GM18526 (cell line): ENCODE data around the gene PRKCZ.

Experiments used
- POLR2A ChIP-seq: IDR thresholded peaks from 3 replicates; pipeline ENCODE4 v1.6.1; 2011; ENCODE audit not compliant: insufficient read length; ENCODE audit errors: extremely low read depth

Gene PRKCZ

GRCh38 chr1:2049718-2050431 lies at the start of gene PRKCZ:
PRKCZ (plus strand) TSS chr1:2050411; CDS start chr1:2050631, 220 bp downstream.
- TF ChIP-seq POLR2A, result no peak

- no peak for TF ChIP-seq POLR2A
Measured at GRCh38 chr1:2000432-2000831, 49.8 kb upstream of the PRKCZ start.

GRCh38 chr1:2000850-2001249 lies 49.4 kb upstream of the PRKCZ start:
- TF ChIP-seq POLR2A, result no peak

- no peak for TF ChIP-seq POLR2A
Measured at GRCh38 chr1:2001773-2002411, 48.3 kb upstream of the PRKCZ start.

- TF ChIP-seq POLR2A, result no peak
Measured at GRCh38 chr1:2003541-2004131, 46.6 kb upstream of the PRKCZ start, which contains the start of gene CFAP74. CFAP74 (minus strand) TSS chr1:2003786; CDS start chr1:1990956, 12,830 bp downstream.

GRCh38 chr1:2004856-2005255 lies 45.4 kb upstream of the PRKCZ start:
- no peak for TF ChIP-seq POLR2A

GRCh38 chr1:2009101-2010053 lies 40.8 kb upstream of the PRKCZ start:
- no peak for TF ChIP-seq POLR2A

GRCh38 chr1:2014181-2014580 lies 36.0 kb upstream of the PRKCZ start:
- no peak for TF ChIP-seq POLR2A

- no peak for TF ChIP-seq POLR2A
Measured at GRCh38 chr1:2014741-2015735, 35.2 kb upstream of the PRKCZ start.

GRCh38 chr1:2016123-2016522 lies 34.1 kb upstream of the PRKCZ start:
- no peak for TF ChIP-seq POLR2A

- TF ChIP-seq POLR2A, result no peak
Measured at GRCh38 chr1:2018217-2019171, 31.7 kb upstream of the PRKCZ start.

- TF ChIP-seq POLR2A, result no peak
Measured at GRCh38 chr1:2019172-2019543, 31.1 kb upstream of the PRKCZ start, which contains the start of gene GABRD. GABRD (plus strand) TSS chr1:2019345; CDS start chr1:2019424, 79 bp downstream.
